ENCODE data around the gene KLHL12.

Gene KLHL12

DNA sequence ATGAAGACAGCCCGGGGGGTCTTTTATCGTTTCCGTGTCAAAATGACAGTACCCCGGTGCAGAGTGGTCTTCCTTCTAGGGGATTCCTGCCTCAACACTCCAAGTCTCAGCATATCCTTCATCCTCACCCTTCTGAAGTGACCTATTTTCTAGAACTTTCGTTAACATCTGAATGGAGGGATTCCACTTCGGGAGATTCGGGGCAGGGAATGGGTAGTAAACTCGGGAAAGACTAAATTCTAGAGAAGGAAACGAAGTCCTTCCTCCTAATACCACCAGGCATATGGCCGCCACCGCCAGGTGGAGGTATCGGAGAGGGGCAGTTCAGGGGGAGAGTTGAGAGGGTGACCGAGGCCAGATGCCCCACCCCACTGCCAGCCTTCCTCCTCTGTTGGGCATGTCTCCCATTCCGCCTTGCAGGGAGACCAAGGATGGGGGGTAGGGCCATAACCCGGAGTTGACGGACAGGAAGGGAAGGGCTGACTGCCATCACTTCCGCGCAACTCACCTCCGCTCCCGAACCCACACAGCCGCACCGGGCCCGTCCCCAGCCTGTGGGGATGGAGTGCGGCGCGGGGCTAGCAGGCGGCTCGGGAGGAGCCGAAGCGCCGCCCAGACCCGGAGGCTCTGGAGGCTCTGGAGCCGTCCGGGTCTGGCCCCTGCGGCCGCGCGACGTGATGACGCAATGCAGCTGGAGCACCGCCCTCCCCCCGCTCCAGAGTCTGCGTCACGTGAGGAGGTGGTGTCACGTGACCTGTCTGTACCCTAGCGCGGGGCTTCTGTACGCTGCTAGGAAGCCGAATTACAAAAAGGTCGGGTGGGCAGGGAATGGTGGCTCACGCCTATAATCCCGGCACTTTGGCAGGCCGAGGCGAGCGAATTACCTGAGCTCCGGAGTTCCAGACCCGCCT is at the start of gene KLHL12:
Gene KLHL12 (minus strand): TSS at position 654 of the 911 bp plus-strand sequence. CDS start 2,072 bp downstream, outside the sequence.
- peak; percentile 100 for DNase-seq

DNA sequence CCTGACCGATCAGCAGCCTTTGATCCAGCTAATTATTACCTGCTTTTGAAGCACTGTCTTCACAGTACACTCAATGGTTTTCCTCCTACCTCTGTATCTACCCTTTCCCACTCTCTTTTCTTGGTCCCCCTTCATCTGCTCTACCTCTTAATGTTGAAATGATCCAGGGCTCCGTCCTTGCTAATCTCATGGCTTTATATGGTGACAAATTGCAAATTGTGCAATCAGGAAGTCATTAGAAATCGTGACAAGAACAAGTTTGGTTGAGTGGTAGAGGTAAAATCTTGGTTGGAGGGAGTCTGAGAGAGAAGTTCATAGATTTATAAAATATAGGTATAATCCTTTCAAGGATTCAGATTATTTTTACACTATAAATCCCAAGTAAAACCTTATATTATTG is 49.6 kb upstream of the KLHL12 start:
- peak; percentile 55 for DNase-seq

DNA sequence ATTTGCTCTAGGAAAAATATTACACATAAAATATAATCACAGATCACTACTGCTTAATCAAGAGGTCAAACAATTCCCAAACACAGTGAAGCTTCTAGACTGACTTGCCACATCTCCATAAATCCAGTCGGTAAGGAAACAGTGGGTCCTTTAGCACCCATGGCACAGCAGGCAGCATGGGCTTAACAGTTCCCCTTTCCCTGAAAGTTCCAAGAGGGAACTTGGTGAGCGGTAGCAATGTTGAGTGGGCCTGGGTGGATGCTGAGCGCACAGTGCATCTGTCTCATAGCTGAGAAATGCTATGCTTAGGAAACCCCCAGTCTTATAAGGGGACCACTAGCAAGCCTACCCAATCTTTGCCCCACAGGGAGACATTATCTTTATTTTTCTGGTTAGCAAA is 47.8 kb upstream of the KLHL12 start:
- no peak for DNase-seq

DNA sequence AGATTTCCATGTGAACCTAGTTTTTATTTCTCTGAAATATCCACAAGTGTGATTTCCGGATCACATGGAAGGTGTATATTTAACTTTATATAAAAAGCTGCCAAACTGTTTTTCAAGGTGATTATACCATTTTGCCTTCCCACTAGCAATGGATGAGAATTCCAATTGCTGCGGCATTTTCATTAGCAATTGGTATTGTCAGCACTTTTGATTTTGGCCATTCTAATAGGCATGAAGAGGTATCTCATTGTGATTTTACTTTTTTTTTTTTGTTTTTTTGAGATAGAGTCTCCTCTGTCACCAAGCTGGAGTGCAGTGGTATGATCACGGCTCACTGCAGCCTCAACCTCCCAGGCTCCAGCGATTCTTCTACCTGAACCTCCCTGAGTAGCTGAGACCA is 45.0 kb upstream of the KLHL12 start:
- no peak for DNase-seq

DNA sequence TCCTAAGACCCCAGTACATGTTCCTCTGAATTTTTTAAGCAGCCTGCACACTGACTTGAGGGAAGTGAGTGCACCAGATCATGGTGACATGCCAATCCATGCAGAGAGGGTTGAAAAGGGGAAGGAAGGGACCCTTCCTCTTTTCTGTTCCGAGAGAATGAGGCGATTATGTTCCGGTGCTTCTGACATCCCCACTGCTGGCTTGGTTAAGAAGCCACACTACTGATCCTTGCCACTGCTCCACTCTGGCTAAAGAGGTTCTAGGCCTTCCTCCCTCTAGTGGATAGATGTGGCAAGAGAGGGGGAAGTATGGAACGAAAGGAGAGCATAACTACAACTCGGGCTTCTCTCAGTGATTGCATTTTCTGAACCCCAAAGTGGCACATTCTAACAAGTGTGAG is 41.9 kb upstream of the KLHL12 start:
- peak; percentile 95 for DNase-seq

DNA sequence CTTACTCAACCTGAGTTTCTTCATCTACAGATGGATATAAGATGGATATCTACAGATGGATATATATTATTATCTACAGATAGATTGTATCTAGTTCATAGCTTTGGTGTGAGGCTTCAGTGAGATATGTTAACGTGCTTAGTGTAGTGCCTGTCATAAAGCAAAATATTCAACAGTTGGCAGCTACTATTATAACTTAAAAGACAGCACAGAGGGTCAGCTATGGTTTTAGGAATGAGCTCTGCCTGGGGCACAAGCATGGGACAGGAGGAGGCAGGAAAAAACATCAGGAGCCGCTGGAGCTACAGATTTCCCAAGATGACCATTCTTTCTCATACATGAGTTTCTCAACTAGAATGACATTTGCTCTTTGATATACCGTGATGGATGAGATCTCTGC is 41.3 kb upstream of the KLHL12 start:
- DNase-seq: no peak

DNA sequence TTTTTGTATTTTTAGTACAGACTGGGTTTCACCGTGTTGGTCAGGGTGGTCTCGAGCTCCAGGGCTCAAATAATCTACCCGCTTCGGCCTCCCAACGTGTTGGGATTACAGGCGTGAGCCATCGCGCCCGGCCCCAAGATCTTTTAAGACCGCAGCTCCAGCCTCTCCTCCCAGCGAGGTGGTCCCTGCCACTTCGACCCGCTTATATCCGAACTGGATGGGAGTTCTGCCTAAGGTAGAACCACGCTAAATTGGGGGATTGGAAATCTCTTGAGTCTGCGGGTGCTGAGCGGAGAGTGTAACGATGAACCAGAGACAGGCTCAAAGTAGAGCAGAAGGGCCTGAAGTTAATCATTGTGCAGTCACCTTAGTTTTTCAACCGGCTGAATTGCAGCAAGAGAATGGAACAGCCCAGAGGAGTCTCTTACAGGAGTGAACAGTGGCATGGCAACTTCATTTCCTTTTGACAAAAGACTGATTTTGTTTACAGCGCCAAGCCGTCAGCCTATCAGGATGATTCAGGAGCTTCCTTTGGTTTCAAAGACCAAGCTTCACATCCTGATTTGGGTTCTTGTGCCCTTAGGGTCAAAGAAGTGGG is 40.7 kb upstream of the KLHL12 start:
- DNase-seq: no peak

DNA sequence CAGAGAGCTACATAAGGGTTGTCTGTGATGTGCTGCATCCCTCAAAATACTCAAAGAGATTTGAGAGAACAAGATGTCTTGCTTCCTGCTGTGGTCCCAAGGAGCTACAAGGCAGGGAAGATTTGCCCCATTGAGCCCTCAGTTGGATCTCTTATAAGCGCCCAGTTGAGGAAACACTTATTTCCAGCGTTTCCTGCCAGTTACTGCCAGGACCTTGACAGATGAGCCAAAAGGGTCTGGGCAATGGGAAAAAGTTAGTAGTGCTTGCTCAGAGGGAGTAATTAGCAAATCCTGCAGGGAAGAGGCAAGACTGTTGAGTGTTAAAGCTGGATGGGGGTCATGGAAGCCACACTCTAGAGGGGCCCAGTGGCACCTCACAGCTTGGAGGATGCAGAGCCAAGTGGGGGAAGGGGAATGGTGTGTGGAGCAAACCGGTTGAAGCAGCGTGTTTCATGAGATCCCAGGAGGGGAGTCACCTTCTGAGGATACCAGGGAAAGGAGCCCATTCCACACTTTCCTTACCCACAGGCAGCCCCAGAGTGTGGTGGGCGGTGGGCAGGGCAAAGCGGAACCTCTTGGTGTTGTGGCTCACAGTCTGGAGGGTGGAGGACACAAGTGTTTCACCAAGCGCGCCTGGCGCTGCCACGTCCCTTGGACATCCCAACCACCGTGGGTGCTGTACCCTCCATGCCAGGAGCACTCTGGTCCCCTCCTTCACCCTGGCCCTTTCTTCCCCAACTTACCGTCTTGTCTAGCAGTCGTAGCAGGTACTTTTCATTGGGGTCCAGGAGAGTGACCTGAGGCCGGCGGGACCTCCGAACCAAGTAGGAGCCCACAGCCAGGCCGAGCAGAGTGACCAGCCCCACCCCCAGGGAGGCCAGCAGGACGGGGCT is 39.2 kb upstream of the KLHL12 start:
- DNase-seq: no peak

DNA sequence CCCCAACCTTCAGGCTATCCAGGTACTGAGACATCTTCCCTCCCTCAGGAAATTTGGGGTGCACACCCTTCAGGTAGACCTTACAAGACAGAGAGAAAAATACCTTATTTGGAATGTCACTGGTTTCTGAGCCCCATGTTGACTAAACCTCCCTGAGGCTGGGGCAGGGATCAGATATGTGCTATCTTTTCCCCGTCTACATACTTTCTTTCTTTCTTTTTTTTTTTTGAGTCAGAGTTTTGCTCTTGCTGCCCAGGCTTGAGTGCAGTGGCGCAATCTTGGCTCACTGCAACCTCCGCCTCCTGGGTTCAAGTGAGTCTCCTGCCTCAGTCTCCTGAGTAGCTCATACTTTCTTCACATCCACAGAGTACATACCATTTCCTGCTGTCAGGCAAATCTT is 38.4 kb upstream of the KLHL12 start:
- no peak for DNase-seq

DNA sequence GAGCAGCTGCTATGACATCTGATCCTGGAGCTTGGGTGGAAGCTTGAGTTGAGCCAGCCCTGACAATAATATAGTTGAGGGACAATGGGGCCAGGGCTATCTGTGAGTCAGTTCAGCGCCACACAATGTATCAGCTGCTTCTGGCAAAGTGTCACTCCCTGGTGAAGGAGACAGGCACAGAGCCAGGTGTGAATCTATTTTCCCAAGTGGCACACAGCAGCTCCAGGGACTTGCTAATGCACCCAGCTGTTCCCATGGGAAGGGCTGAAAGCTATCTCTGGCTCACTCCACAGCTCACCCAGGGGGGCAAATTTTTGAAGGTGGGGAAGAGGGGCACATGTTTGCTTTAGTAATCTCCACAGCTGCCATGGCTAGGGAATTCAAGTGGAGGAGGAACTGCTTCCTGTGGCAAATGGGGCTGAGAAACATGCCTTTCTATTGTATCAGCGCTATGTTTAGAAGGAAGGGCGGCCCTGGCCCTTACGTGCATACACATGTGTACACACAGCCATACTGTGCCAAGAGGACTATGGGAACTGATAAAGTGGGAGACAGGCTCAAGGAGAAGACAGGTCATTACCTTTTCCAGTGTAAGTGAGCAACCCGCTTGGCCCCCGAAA is 37.9 kb upstream of the KLHL12 start:
- no peak for DNase-seq

DNA sequence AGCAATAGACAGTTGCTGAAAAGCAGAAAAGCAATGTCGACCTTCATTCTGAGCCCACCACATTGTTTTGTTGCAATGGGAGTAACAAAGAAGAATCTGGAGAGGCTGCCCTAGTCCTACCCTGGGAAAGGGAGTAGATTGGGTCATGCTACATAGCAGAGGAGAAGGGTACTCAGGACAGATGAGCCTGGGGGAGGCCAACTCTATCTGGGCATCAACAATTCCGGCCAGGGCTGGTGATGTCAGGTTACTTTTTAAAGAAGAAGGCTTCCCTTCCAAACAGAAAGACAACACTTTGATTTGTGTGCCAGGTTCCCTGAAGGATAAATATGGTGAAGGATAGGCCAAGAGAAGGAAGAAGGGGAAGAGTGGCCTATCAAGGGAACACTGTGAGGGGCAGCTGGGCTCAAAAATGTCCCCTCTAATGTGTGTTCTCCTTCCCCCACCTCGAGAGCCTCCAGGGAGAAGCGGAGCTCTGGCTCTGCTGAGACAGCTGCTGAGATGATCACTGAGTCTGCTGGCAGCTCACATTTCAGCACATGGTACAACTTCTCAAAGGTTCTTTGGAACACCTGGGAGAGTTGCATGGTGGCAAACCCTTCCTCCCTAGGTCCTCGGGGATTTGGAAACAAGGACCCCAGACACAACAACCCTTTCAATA is 34.3 kb upstream of the KLHL12 start:
- DNase-seq: no peak

DNA sequence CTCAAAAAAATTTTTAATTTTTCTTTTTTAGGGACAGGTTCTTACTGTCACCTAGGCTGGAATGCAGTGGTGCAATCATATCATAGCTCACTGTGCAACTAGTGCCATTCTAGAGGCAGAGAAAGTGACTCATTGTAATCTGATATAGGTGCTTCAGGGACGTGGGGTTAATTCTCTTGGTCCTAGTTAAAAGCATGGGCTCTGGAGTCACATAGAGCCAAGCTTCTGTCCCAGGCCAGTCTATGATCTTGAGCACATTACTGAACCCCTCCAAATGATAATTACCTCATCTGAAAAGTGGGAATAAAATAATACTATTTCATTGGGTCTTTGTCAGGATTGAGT is 32.2 kb upstream of the KLHL12 start:
- DNase-seq: peak; percentile 75

DNA sequence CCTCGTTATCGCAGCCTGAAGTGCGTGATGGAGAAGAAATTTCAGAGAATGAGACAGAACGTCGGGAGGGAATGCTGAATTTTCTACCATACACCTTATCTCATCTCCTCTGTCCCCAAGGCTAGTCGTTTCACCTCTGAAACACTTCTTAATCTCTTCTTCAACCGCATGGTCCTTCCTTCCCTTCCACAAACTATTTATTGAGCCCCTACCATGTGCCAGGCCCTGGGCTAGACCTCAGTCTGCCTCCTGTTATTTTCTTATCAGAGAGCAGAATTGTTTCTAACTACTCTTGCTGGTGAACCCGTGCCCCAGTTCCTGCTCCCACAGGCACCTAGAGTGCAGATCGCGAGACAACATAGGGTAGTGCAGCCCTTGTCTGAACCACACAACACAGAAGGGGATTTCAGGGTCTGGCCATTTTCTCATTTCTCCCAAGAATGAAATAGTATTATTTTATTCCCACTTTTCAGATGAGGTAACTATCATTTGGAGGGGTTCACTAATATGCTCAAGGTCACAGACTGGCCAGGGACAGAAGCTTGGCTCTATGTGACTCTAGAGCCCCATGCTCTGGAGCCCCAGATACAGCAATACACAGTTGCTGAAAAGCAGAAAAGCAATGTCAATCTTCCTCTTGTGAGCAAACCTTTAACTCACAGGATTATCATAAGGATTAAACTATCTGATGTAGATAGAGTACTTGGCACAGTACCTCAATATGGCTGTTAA is 31.7 kb upstream of the KLHL12 start:
- DNase-seq: peak; percentile 63

DNA sequence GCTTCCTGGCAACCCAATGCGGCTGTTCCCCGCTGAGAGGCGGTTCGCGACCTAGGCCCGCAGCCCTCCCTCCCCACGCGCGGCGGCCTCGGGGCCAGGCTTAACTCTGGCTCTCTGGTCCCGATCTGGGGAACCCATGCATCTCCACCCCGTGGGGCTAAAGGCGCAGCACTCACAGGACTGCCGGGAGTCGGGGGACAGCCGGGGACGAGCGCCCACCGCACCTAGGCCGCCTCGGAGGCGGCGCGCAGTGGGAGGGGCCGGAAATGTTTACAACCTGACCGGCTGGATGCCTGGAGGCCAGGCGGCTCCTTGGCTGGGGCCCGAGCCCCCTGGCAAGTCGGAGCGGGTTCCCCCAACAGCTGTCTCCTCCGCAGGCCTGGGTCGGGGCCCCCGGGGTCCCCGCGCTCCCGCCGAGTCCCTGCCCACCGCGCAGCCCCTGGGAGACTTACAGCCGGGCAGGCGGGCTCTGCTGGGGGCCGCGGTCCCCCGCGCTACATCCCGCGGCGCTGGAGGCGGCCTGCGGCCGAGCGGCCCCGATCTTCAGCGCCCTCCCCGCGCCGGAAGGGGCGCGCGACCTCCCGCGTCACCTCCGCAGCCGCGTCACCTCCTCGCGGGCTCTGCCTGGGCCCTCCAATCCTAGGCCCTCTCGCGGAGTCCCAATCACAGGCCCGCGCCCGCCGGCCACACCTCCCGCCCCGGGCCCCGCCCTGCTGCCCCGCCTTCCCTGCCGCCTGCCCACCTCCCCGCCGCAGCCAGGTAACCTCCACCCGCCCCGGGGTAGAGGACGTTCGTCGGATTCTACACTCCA is 30.9 kb upstream of the KLHL12 start, which contains the start of gene ADIPOR1:
Gene ADIPOR1 (minus strand): TSS at position 580 of the 811 bp plus-strand sequence. CDS start 7,242 bp downstream, outside the sequence.
- peak; percentile 95 for DNase-seq

DNA sequence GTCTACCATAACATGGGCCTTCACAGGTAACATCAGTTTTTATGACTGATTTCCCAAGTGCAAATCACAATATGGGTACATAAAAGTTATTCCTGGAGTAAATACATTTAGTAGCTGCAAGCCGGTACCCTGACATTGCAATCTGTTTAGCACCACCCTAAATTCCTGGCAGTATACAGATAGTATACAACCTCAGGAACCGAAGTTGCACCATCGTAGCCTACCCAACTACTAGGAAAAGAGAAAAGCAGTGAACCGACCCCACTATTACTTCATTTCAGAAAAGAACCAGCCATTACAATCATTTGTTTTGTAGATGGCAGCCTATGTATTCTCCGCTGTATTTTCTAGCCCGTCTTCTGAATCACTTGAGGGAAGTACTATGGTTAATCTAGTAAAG is 29.9 kb upstream of the KLHL12 start:
- DNase-seq: no peak

DNA sequence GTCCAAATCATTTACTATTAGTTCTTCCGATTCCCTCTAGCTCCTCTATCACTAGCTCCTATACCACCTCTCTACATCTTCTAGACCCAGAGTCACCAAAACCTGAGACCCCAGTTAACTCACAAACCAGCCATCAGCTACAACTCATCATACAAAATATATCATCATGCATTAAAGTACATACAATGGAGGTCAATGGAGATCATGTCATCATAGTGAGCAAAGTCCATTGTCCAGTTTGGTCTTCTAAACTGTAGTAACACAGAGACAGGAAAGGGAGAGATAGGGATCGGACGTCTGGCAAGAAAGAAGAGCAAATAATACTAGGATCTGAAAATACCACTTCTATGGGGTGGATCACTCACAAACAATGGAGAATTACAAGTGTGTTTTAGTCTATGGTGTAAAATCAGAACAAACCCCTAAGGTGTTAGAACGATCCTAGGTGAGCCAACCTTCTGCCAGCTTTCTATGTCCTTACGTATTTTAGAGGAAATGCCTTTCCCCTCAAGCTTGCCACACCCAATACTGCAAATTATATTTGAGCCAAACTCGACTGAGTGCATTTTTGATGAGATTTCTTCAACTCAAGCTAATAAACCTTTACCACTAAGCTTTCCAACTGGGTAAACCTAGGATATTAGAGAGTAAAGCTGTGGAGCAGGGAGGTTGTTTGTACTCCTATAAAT is 27.2 kb upstream of the KLHL12 start:
- DNase-seq: no peak

DNA sequence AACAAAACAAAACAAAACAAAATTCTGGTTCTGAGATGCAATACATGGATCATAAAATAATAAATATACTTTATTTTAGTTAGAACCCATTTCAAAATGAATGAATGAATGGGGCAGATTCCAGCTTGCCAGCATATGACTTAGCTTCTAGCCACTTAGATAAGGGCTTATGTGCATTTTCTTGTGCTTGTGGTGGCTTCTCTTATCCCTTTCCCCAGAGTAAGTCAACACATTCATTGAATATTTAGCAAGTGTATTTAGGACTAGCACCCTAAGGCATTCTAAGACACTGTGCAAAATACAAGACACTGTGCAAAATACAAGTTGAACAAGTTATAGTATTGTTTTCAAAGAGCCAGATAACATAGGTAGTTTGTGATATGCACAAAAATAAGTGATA is 26.4 kb upstream of the KLHL12 start:
- DNase-seq: peak; percentile 36

DNA sequence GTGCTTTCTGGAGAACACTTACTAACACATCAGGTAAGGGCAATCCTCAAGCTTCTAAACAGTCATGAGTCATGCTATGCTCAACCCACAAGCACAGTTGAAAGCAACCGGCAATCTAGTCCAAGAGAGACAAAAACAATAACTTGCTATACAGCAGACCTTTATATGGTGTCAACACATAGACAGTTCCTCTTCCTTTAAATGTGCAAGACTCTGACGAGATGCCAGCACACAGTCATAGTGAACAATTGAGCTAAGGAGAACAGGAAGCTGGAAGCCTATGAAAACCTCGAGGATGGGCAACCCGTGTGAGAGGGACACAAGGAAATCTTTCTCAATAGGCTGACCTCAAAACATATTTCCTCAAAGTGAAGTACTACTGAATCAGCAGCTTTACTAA is 25.8 kb upstream of the KLHL12 start:
- no peak for DNase-seq

DNA sequence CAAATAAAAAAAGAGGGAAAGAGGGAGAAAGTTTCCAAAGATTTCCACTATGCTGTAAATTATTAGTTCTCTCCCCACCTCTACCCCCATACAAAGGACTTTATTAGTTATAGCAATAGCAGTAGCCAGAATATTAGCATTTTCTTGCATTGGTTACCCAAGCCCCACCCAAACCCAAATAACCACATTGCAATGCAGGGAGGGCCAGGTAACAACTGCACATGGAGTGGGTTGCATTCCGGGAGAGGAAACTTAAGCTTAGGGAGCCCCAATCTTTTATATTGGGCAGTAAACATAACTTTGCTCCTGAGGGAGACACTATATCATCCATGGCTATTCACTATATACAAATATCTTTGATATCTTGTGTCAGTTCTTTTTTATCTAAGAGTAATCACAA is 25.1 kb upstream of the KLHL12 start:
- DNase-seq: peak; percentile 52

DNA sequence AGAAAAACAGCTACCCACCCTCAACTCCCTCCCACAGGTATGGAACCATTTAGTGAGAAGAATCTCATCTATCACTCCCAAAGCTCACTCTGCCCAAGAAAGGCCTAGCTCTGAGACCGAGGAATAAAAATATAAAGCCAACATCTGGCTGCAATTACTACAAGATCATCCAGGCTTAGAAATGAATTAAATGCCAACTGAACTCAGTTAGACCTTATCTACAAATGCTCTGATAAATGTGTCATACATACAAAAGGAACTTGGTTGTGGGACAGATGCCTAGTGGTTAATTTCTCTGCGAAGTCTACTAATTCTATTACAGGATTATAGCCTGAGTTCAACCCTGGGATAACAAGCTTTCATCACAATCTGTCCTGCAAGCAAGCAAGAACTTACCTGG is 24.4 kb upstream of the KLHL12 start:
- peak; percentile 97 for DNase-seq

Data from NCI-H82 (cell line).